Adipose tissue (tissue), 3 donors: ENCODE measurements around the gene BCL10. TPM values are rescaled to one million over a fixed set of nuclear protein-coding genes. Genes with fewer than 3 reads are reported as not detected.

ENCODE experiments used
- H3K27ac ChIP-seq: one replicate; pipeline ENCODE4 v1.5.1; 2013; ENCODE audit warnings: low read depth, low read length
- WGBS, 3 donors: extraction: QIAGEN DNeasy Blood & Tissue Kit; methylation state at CpG; one replicate each; pipeline ENCODE4 v1.1.7; 2013; 5-methylcytosine and 5-hydroxymethylcytosine counted together
- polyA plus RNA-seq, 3 donors: library from polyadenylated mRNA; stranded (reverse); fragments of 200-250 nt; gene quantifications; one replicate each; pipeline ENCODE4 v1.2.3, GENCODE V29; 2013
- donor health status: healthy with polysubstance abuse.
- donor health status: Bipolar disorder and iron deficiency.
- donor health status: healthy.

BCL10 gene
- polyA plus RNA-seq, 3 donors: 4.1 to 10.7 (median 7.9) TPM

- 67 to 86% (median 83%) methylated on average over 1 of the region's 1 CpG for WGBS, 3 donors
- no peak overlapping the region for H3K27ac ChIP-seq
Observed at GRCh38 chr1:85237613-85238012, 38.8 kb downstream of the BCL10 start.

- 61 to 78% (median 64%) methylated on average over 8 of the region's 8 CpGs for WGBS, 3 donors
Observed at GRCh38 chr1:85230305-85230977, 46.0 kb downstream of the BCL10 start.

GRCh38 chr1:85229574-85230097 lies 46.8 kb downstream of the BCL10 start:
- H3K27ac ChIP-seq: no peak overlapping the region
- 35 to 84% (median 83%) methylated on average over 6 of the region's 6 CpGs for WGBS, 3 donors

More at GRCh38 chr1:85230305-85230977, 46.0 kb downstream of the BCL10 start:
- no peak overlapping the region for H3K27ac ChIP-seq

GRCh38 chr1:85228972-85229371 lies 47.5 kb downstream of the BCL10 start:
- H3K27ac ChIP-seq: no peak overlapping the region

GRCh38 chr1:85225624-85226380 lies 50.6 kb downstream of the BCL10 start:
- WGBS, 3 donors: 30 to 65% (median 61%) methylated on average over 5 of the region's 5 CpGs

More at GRCh38 chr1:85228972-85229371, 47.5 kb downstream of the BCL10 start:
- WGBS, 3 donors: 0 to 92% (median 43%) methylated on average over 1 of the region's 1 CpG

GRCh38 chr1:85224734-85225623 lies 51.5 kb downstream of the BCL10 start:
- WGBS, 3 donors: 31 to 61% (median 57%) methylated on average over 3 of the region's 3 CpGs
- no peak overlapping the region for H3K27ac ChIP-seq

More at GRCh38 chr1:85225624-85226380, 50.6 kb downstream of the BCL10 start:
- H3K27ac ChIP-seq: no peak overlapping the region

- no peak overlapping the region for H3K27ac ChIP-seq
Observed at GRCh38 chr1:85224295-85224694, 52.1 kb downstream of the BCL10 start.

- H3K27ac ChIP-seq: no peak overlapping the region
- 58 to 68% (median 67%) methylated on average over 5 of the region's 5 CpGs for WGBS, 3 donors
Observed at GRCh38 chr1:85223334-85223733, 53.1 kb downstream of the BCL10 start.

GRCh38 chr1:85220756-85221201 lies 55.7 kb downstream of the BCL10 start:
- no peak overlapping the region for H3K27ac ChIP-seq
- WGBS, 3 donors: 50 to 53% (median 50%) methylated on average over 7 of the region's 7 CpGs

GRCh38 chr1:85219853-85220610 lies 56.4 kb downstream of the BCL10 start:
- 86 to 94% (median 88%) methylated on average over 2 of the region's 2 CpGs for WGBS, 3 donors
- H3K27ac ChIP-seq: no peak overlapping the region

GRCh38 chr1:85216697-85217096 lies 59.7 kb downstream of the BCL10 start:
- H3K27ac ChIP-seq: no peak overlapping the region

Other genes starting within 250 kb of the BCL10 start
- gene MCOLN3, start 228.1 kb downstream of the BCL10 start, polyA plus RNA-seq: 1 to 10 TPM; 1.1 to 3.1 (median 1.5) TPM
- 1 to 10 TPM in 2 of 3 donors, under 1 TPM in 1; 0.90 to 1.8 (median 1.1) TPM for gene SYDE2, start 75.6 kb downstream of the BCL10 start, polyA plus RNA-seq
- gene C1orf52, start 17.0 kb downstream of the BCL10 start, polyA plus RNA-seq: 10 to 100 TPM in 2 of 3 donors, 1 to 10 TPM in 1; 8.3 to 18.8 (median 17.9) TPM
- gene DDAH1, start 188.5 kb upstream of the BCL10 start, polyA plus RNA-seq: 1 to 10 TPM; 5.4 to 9.1 (median 5.6) TPM